Measurements from ENCODE around the gene C1orf74. TPM values are rescaled to one million over a fixed set of nuclear protein-coding genes. Genes with fewer than 3 reads are reported as not detected.
A peak's percentile ranks its signal among the peaks of the same experiment; 100 is the strongest.

C1orf74 gene
- polyA plus RNA-seq, 1 of the 3 experiments (the other 2 are of a cell fraction) = 1.5 TPM

- Histone ChIP-seq H2AFZ (ENCODE audit: low read depth) (no peak overlapping the region), H3F3A (replicated peaks; ENCODE audit: insufficient read depth) (no peaks in the 10 kb centered on the region), H3K4me2 (no peak overlapping the region), H3K27me3 (ENCODE audit: insufficient read depth) (no peaks in the 10 kb centered on the region), H3K4me3 (ENCODE audit: low read depth in 2 of 2, low read length in 1 of 2) (no peak overlapping the region), H3K9ac (no peak overlapping the region), H3K9me3 (no peaks in the 10 kb centered on the region), H4K20me1 (ENCODE audit: insufficient read depth) (no peaks in the 10 kb centered on the region), H3K4me1 (ENCODE audit: control insufficient read depth in 1 of 2, insufficient read depth in 2 of 2, low read depth in 1 of 2, low read length in 1 of 2) (peaks cover 0 to 14% of the 10 kb centered on the region in 2 experiments; a peak in 2 of 4 replicates), H3K79me2 (ENCODE audit: insufficient read depth) (no peaks in the 10 kb centered on the region), H3K9me2 (no peaks in the 10 kb centered on the region), H3K36me3 (replicated peaks in 1 of 2; ENCODE audit: control insufficient read depth in 1 of 2, insufficient read depth in 2 of 2, low read length in 1 of 2) (no peaks in the 10 kb centered on the region), H3K27ac (ENCODE audit: low read depth in 2 of 2, low read length in 1 of 2) (no peak overlapping the region)
- 96% methylated on average over 4 of the region's 4 CpGs for WGBS (ENCODE audit: low lambda C conversion rate)
- no peak for DNase-seq
- POLR2A ChIA-PET = no interaction called here
- CTCF ChIA-PET = interaction anchor here (0.9 to 2.0 kb wide), 3 partner anchors 10 to 14 kb away, joined by 3 to 19 read pairs (median 7); partner anchors contain the start of gene UTP25
- TF ChIP-seq GATA2 (CRISPR knock-in tag; IDR thresholded peaks at IDR 0.05) = no peak
- TF ChIP-seq RXRA (IDR thresholded peaks at IDR 0.05; ENCODE audit: borderline replicate concordance, low read depth) = no peak
- no peak for TF ChIP-seq CTCF (IDR thresholded peaks at IDR 0.05)
- TF ChIP-seq POLR2AphosphoS5 (IDR thresholded peaks at IDR 0.05; ENCODE audit: low read depth, low read length) = no peak
- no peak for TF ChIP-seq NRF1 (IDR thresholded peaks at IDR 0.05; ENCODE audit: low read depth, low read length)
- TF ChIP-seq NFIC (IDR thresholded peaks at IDR 0.05; ENCODE audit: borderline replicate concordance) = no peak
- TF ChIP-seq TAF1 (IDR thresholded peaks at IDR 0.05; ENCODE audit: borderline replicate concordance, low read depth, low read length) = no peak
- no peak for TF ChIP-seq EZH2phosphoT487 (IDR thresholded peaks at IDR 0.05; ENCODE audit: borderline replicate concordance, low read depth)
- TF ChIP-seq TCF12 (IDR thresholded peaks at IDR 0.05) = no peak
- TF ChIP-seq GABPA (IDR thresholded peaks at IDR 0.05; ENCODE audit: low read depth) = no peak
- TF ChIP-seq ELF1 (IDR thresholded peaks at IDR 0.05) = no peak
- no peak for TF ChIP-seq CHD2 (IDR thresholded peaks at IDR 0.05; ENCODE audit: low read length, partially characterized antibody)
- TF ChIP-seq ZBTB33 (IDR thresholded peaks at IDR 0.05; ENCODE audit: borderline replicate concordance, low read depth) = no peak
- no peak for TF ChIP-seq SMC3 (IDR thresholded peaks at IDR 0.05; ENCODE audit: low read depth, low read length)
These were observed 29.5 kb upstream of the C1orf74 start for GRCh38 chr1:209813902-209814301.

GRCh38 chr1:209810783-209811182, 26.4 kb upstream of the C1orf74 start:
- no peaks in the 10 kb centered on the region for H4K20me1 ChIP-seq (ENCODE audit: insufficient read depth)
- ChIA-PET POLR2A (interaction anchor here (0.7 to 1.4 kb wide), 3 partner anchors 9 to 27 kb away, joined by 4 to 6 read pairs (median 6); partner anchors contain the start of genes C1orf74 and UTP25), CTCF (interaction anchor here (0.9 to 7.5 kb wide), 6 partner anchors 9 to 178 kb away, joined by 3 to 78 read pairs (median 3); partner anchors contain the start of gene UTP25)
- no peak overlapping the region for H3K4me2 ChIP-seq
- H3K9me2 ChIP-seq = no peaks in the 10 kb centered on the region
- no peaks in the 10 kb centered on the region for H3K9me3 ChIP-seq
- 74% methylated on average over 5 of the region's 5 CpGs for WGBS (ENCODE audit: low lambda C conversion rate)
- DNase-seq = peak; percentile 47
- peaks cover 12 to 24% of the 10 kb centered on the region in 2 experiments for H3K4me1 ChIP-seq (ENCODE audit: control insufficient read depth in 1 of 2, insufficient read depth in 2 of 2, low read depth in 1 of 2, low read length in 1 of 2)
- no peak overlapping the region for H2AFZ ChIP-seq (ENCODE audit: low read depth)
- H3K4me3 ChIP-seq (ENCODE audit: low read depth in 2 of 2, low read length in 1 of 2) = no peak overlapping the region
- peaks cover 10% of the 10 kb centered on the region for H3F3A ChIP-seq (replicated peaks; ENCODE audit: insufficient read depth)
- no peaks in the 10 kb centered on the region for H3K27me3 ChIP-seq (ENCODE audit: insufficient read depth)
- peak overlapping the region in 1 of 2 experiments; percentile 80; a peak in 2 of 4 replicates for H3K27ac ChIP-seq (ENCODE audit: low read depth in 2 of 2, low read length in 1 of 2)
- no peak overlapping the region for H3K9ac ChIP-seq
- H3K79me2 ChIP-seq (ENCODE audit: insufficient read depth) = no peaks in the 10 kb centered on the region
- TF ChIP-seq GATA2 (CRISPR knock-in tag; IDR thresholded peaks at IDR 0.05) (peak; percentile 73), CTCF (IDR thresholded peaks at IDR 0.05) (no peak), RAD21 (IDR thresholded peaks at IDR 0.05; ENCODE audit: low read length) (0 out of 2 replicates have a peak, but pooled peaks have one; percentile 7), NRF1 (IDR thresholded peaks at IDR 0.05; ENCODE audit: low read depth, low read length) (no peak), EP300 (IDR thresholded peaks at IDR 0.05; ENCODE audit: borderline replicate concordance in 1 of 2, low read depth in 1 of 2, low read length in 1 of 2) (peak in 1 of 2 experiments; percentile 74; a peak in 1 of 4 replicates), RCOR1 (IDR thresholded peaks at IDR 0.05; ENCODE audit: low read length) (peak; percentile 69; the same call in 1 of the 2 replicates)
- no peaks in the 10 kb centered on the region for H3K36me3 ChIP-seq (replicated peaks in 1 of 2; ENCODE audit: control insufficient read depth in 1 of 2, insufficient read depth in 2 of 2, low read length in 1 of 2)
